Thymus (tissue), 11 donors: ENCODE data around the gene MYADM. TPM values are rescaled to one million over a fixed set of nuclear protein-coding genes. Genes with fewer than 3 reads are reported as not detected.
"Not testable (repeated sequence)": the region's sequence is repeated elsewhere in the genome, so short reads cannot be mapped to it uniquely, and the experiment has no call there.

ENCODE experiments used
- DNase-seq, 9 donors: peaks; one replicate each; pipeline ENCODE4 v3.0.0-alpha.2; 2013; ENCODE audit warnings: low spot score in 9 of 9, low read depth in 6 of 9, missing footprints in 1 of 9
- H3K27ac ChIP-seq, 2 donors: one replicate each; pipeline ENCODE4 v1.5.1; 2013; ENCODE audit warnings: control low read depth in 1 of 2, low read depth in 1 of 2, low read length in 1 of 2, mild to moderate bottlenecking in 1 of 2, moderate library complexity in 1 of 2
- H3K27me3 ChIP-seq, 2 donors: one replicate each; pipeline ENCODE4 v1.5.1; 2013; ENCODE audit warnings: low read length in 1 of 2; ENCODE audit not compliant: control insufficient read depth in 2 of 2, insufficient read depth in 1 of 2
- H3K36me3 ChIP-seq, 2 donors: one replicate each; pipeline ENCODE4 v1.5.1; 2013; ENCODE audit warnings: low read length in 1 of 2, mild to moderate bottlenecking in 1 of 2, moderate library complexity in 1 of 2; ENCODE audit not compliant: control insufficient read depth in 2 of 2, insufficient read depth in 2 of 2
- H3K4me1 ChIP-seq, 2 donors: one replicate each; pipeline ENCODE4 v1.5.1; 2013; ENCODE audit warnings: low read length in 2 of 2; ENCODE audit not compliant: control insufficient read depth in 2 of 2, insufficient read depth in 2 of 2
- H3K4me3 ChIP-seq, 2 donors: one replicate each; pipeline ENCODE4 v1.5.1; 2013; ENCODE audit warnings: low read length in 2 of 2, control low read depth in 1 of 2, mild to moderate bottlenecking in 1 of 2
- H3K9me3 ChIP-seq, 2 donors: one replicate each; pipeline ENCODE4 v1.5.1; 2013; ENCODE audit warnings: low read length in 1 of 2, mild to moderate bottlenecking in 1 of 2; ENCODE audit not compliant: control insufficient read depth in 2 of 2, insufficient read depth in 1 of 2
- WGBS: extraction: QIAGEN DNeasy Blood & Tissue Kit; methylation state at CpG from one replicate; pipeline ENCODE4 v1.1.7; 2013; 5-methylcytosine and 5-hydroxymethylcytosine counted together
- polyA plus RNA-seq: library from polyadenylated mRNA; stranded (reverse); fragments of 200-250 nt; gene quantifications from one replicate; pipeline ENCODE4 v1.2.3, GENCODE V29; 2013
- total RNA-seq: library from RNA; stranded (reverse); fragments of 120-200 nt; gene quantifications from one replicate; pipeline ENCODE4 v1.2.4, GENCODE V29; 2013
- donor health status: healthy.

Gene MYADM
- total and polyA plus RNA-seq, 2 donors, result 4.5 to 34.4 TPM

GRCh38 chr19:53832861-53833260, 34.8 kb upstream of the MYADM start:
- H3K9me3 ChIP-seq, H3K4me3 ChIP-seq, H3K36me3 ChIP-seq, H3K4me1 ChIP-seq, H3K27ac ChIP-seq, DNase-seq: not testable (repeated sequence)
- peaks cover 0 to 16% of the 10 kb centered on the region in 2 donors for H3K27me3 ChIP-seq
- 10% methylated on average over 9 of the region's 13 CpGs for WGBS

DNA sequence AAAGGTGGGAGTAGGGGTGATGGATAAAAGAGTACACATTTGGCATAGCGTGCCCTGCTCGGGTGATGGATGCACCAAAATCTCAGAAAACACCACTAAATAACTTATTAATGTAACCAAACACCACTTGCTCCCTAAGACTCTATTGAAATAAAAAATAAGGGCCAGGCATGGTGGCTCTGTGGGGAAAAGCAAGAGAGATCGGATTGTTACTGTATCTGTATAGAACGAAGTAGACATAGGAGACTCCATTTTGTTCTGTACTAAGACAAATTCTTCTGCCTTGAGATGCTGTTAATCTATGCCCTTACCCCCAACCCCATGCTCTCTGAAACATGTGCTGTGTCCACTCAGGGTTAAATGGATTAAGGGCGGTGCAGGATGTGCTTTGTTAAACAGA, 29.2 kb upstream of the MYADM start:
- H3K27me3 ChIP-seq, H3K4me3 ChIP-seq, H3K27ac ChIP-seq, H3K36me3 ChIP-seq, H3K4me1 ChIP-seq, H3K9me3 ChIP-seq, DNase-seq: not testable (repeated sequence)
- 92% methylated on average over 5 of the region's 5 CpGs for WGBS

GRCh38 chr19:53840241-53840640, 27.4 kb upstream of the MYADM start:
- WGBS, result 98% methylated on average over 12 of the region's 12 CpGs
- H3K36me3 ChIP-seq, H3K27ac ChIP-seq, H3K4me1 ChIP-seq, H3K9me3 ChIP-seq, H3K27me3 ChIP-seq, H3K4me3 ChIP-seq, DNase-seq: not testable (repeated sequence)

DNA sequence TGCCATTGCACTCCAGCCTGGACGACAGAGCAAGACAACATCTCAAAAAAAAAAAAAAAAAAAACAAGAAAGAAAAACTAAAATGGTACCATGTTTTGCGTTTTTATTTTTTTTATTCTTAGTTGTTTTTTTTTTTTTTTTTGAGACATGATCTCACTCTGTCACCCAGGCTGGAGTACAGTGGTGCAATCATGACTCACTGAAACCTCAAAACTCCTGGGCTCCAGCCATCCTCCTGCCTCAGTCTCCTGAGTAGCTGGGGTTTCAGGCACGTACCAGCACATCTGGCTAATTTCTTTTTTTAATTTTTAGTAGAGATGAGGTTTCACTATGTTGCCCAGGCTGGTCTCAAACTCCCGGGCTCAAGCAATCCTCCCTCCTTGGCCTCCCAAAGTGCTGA, 26.8 kb upstream of the MYADM start:
- not testable (repeated sequence) for DNase-seq, H3K27ac ChIP-seq, H3K27me3 ChIP-seq, H3K4me3 ChIP-seq, H3K36me3 ChIP-seq, H3K4me1 ChIP-seq, H3K9me3 ChIP-seq
- 92% methylated on average over 4 of the region's 4 CpGs for WGBS

DNA sequence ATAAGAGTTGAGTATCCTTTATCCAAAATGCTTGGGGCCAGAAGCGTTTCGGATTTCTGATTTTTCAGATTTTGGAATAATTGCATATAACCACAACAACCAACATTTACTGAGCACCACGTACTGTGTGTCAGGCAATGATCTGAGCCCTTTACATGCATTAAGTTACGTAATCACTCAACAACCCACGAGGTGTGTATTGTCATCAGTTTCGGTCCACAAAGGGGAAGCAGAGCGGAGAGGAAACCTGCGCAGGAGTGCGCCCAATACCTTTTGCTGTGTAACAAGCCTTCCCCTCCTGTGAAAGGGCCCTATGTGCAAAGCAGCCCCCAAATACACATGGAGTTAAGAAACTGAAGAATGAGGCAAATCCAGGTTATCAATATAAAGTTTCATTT, 22.8 kb upstream of the MYADM start:
- Histone ChIP-seq H3K4me3 (no peak overlapping the region), H3K4me1 (no peaks in the 10 kb centered on the region), H3K9me3 (no peaks in the 10 kb centered on the region), H3K27me3 (peaks cover 0 to 3% of the 10 kb centered on the region in 2 donors), H3K36me3 (no peaks in the 10 kb centered on the region), H3K27ac (no peak overlapping the region)
- DNase-seq, result no peak
- 78% methylated on average over 9 of the region's 9 CpGs for WGBS

GRCh38 chr19:53847555-53847954, 20.1 kb upstream of the MYADM start:
- no peaks in the 10 kb centered on the region for H3K36me3 ChIP-seq
- H3K9me3 ChIP-seq, result no peaks in the 10 kb centered on the region
- H3K27ac ChIP-seq, result no peak overlapping the region
- DNase-seq, result no peak
- no peak overlapping the region for H3K4me3 ChIP-seq
- WGBS, result 81% methylated on average over 8 of the region's 8 CpGs
- peaks cover 6 to 8% of the 10 kb centered on the region in 2 donors for H3K4me1 ChIP-seq
- H3K27me3 ChIP-seq, result peaks cover 0 to 5% of the 10 kb centered on the region in 2 donors

GRCh38 chr19:53849237-53849676, 18.4 kb upstream of the MYADM start:
- H3K9me3 ChIP-seq, result no peaks in the 10 kb centered on the region
- peaks cover 12 to 22% of the 10 kb centered on the region in 2 donors for H3K4me1 ChIP-seq
- no peak for DNase-seq
- no peak overlapping the region for H3K27ac ChIP-seq
- WGBS, result 35% methylated on average over 11 of the region's 11 CpGs
- no peak overlapping the region for H3K4me3 ChIP-seq
- peaks cover 0 to 5% of the 10 kb centered on the region in 2 donors for H3K27me3 ChIP-seq
- no peaks in the 10 kb centered on the region for H3K36me3 ChIP-seq

DNA sequence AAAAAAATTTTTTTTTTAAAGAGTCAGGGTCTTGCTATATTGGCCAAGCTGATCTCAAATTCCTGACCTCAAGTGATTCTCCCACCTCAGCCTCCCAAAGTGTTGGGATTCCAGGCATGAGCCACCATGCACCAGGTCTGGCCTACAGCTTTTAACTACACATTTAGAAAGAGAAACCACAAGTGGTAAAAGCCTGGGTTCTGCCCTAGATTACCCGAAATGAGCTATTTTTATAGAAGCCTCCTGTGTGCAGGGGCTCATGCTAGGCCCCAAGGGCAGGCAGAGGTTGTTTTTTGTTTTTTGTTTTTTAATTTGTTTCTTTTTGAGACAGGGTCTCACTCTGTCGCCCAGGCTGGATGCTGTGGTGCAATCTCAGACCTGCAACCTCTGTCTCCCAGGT, 14.0 kb upstream of the MYADM start:
- peak in 3 of 9 donors; percentile 30 to 78 (median 48) for DNase-seq
- peaks cover 14 to 26% of the 10 kb centered on the region in 2 donors for H3K4me1 ChIP-seq
- 46% methylated on average over 2 of the region's 2 CpGs for WGBS
- no peak overlapping the region for H3K4me3 ChIP-seq
- H3K27me3 ChIP-seq, result peaks cover 0 to 5% of the 10 kb centered on the region in 2 donors
- no peaks in the 10 kb centered on the region for H3K9me3 ChIP-seq
- H3K27ac ChIP-seq, result peak overlapping the region in 1 of 2 donors; percentile 94
- H3K36me3 ChIP-seq, result no peaks in the 10 kb centered on the region

- Histone ChIP-seq H3K4me1 (peaks cover 10 to 32% of the 10 kb centered on the region in 2 donors), H3K27ac (no peak overlapping the region), H3K36me3 (no peaks in the 10 kb centered on the region), H3K27me3 (peaks cover 0 to 12% of the 10 kb centered on the region in 2 donors), H3K9me3 (peaks cover 0 to 7% of the 10 kb centered on the region in 2 donors), H3K4me3 (no peak overlapping the region)
- 97% methylated on average over 6 of the region's 6 CpGs for WGBS
- DNase-seq, result no peak
Measured at GRCh38 chr19:53864308-53864836, 3.3 kb upstream of the MYADM start.
